ENCODE results near the gene HOXD11. TPM values are rescaled to one million over a fixed set of nuclear protein-coding genes. Genes with fewer than 3 reads are reported as not detected.

The HOXD11 gene
- total RNA-seq, 2 donors from 2014 or later, result 0.37 to 4.2 TPM

GRCh38 chr2:176091329-176092258, 15.5 kb upstream of the HOXD11 start:
- intact Hi-C loops (cut with DNase I, micrococcal nuclease), result loop anchor here in 1 of 2 donors (10.0 kb wide), 1 partner anchor 407 kb away; no protein-coding TSS in a partner anchor
- no peak for ATAC-seq
- no peak for DNase-seq

- DNase-seq, result peak in 1 of 2 donors; percentile 61
- ATAC-seq, result peak; percentile 36
- intact Hi-C loops (cut with DNase I, micrococcal nuclease), result loop anchor here in 1 of 2 donors (10.0 kb wide), 1 partner anchor 408 kb away; no protein-coding TSS in a partner anchor
Observed at GRCh38 chr2:176092270-176093144, 14.6 kb upstream of the HOXD11 start, which contains the start of gene HOXD13. TSS of gene HOXD13 (plus strand) at chr2:176092721. CDS start at chr2:176092891, 170 bp downstream.

GRCh38 chr2:176093145-176093897, 13.8 kb upstream of the HOXD11 start:
- no peak for DNase-seq
- peak; percentile 24 for ATAC-seq
- intact Hi-C loops (cut with DNase I, micrococcal nuclease), result loop anchor here in 1 of 2 donors (10.0 kb wide), 1 partner anchor 409 kb away; no protein-coding TSS in a partner anchor

GRCh38 chr2:176093898-176094249, 13.2 kb upstream of the HOXD11 start:
- no peak for ATAC-seq
- intact Hi-C loops (cut with DNase I, micrococcal nuclease), result loop anchor here in 1 of 2 donors (10.0 kb wide), 1 partner anchor 409 kb away; no protein-coding TSS in a partner anchor

GRCh38 chr2:176094349-176094748, 12.7 kb upstream of the HOXD11 start:
- ATAC-seq, result no peak
- intact Hi-C loops (cut with DNase I, micrococcal nuclease), result loop anchor here in 1 of 2 donors (10.0 kb wide), 1 partner anchor 410 kb away; no protein-coding TSS in a partner anchor
- no peak for DNase-seq

More at GRCh38 chr2:176093898-176094249, 13.2 kb upstream of the HOXD11 start:
- DNase-seq, result no peak

- ATAC-seq, result no peak
- intact Hi-C loops (cut with DNase I, micrococcal nuclease), result loop anchor here (5.0 to 10.0 kb wide), 3 partner anchors 403 to 728 kb away; no protein-coding TSS in a partner anchor
- no peak for DNase-seq
Observed at GRCh38 chr2:176095421-176095820, 11.7 kb upstream of the HOXD11 start.

- intact Hi-C loops (cut with DNase I, micrococcal nuclease), result loop anchor here (5.0 to 10.0 kb wide), 3 partner anchors 404 to 729 kb away; no protein-coding TSS in a partner anchor
- ATAC-seq (peak; percentile 17), DNase-seq (no peak)
Observed at GRCh38 chr2:176096243-176096985, 10.7 kb upstream of the HOXD11 start.

GRCh38 chr2:176096986-176097819, 9.9 kb upstream of the HOXD11 start:
- ATAC-seq (peak; percentile 94), DNase-seq (peak; percentile 59 to 77)
- intact Hi-C loops (cut with DNase I, micrococcal nuclease), result loop anchor here (5.0 to 10.0 kb wide), 3 partner anchors 405 to 730 kb away; no protein-coding TSS in a partner anchor

GRCh38 chr2:176097820-176098365, 9.2 kb upstream of the HOXD11 start:
- no peak for DNase-seq
- intact Hi-C loops (cut with DNase I, micrococcal nuclease), result loop anchor here (5.0 to 10.0 kb wide), 3 partner anchors 406 to 731 kb away; no protein-coding TSS in a partner anchor
- no peak for ATAC-seq

- ATAC-seq (peak; percentile 14), DNase-seq (no peak)
- intact Hi-C loops (cut with DNase I, micrococcal nuclease), result loop anchor here (5.0 to 10.0 kb wide), 3 partner anchors 406 to 731 kb away; no protein-coding TSS in a partner anchor
Observed at GRCh38 chr2:176098366-176099158, 8.5 kb upstream of the HOXD11 start.

GRCh38 chr2:176099159-176099727, 7.8 kb upstream of the HOXD11 start:
- intact Hi-C loops (cut with DNase I, micrococcal nuclease), result loop anchor here (5.0 to 10.0 kb wide), 3 partner anchors 407 to 732 kb away; no protein-coding TSS in a partner anchor
- ATAC-seq, result no peak
- DNase-seq, result no peak

- intact Hi-C loops (cut with DNase I, micrococcal nuclease), result loop anchor here (5.0 to 10.0 kb wide), 3 partner anchors 408 to 733 kb away; no protein-coding TSS in a partner anchor
- ATAC-seq (no peak), DNase-seq (no peak)
Observed at GRCh38 chr2:176099728-176100546, 7.1 kb upstream of the HOXD11 start, which contains the start of gene HOXD12. TSS of gene HOXD12 (plus strand) at chr2:176099795. CDS start at chr2:176099802, 7 bp downstream.

- no peak for DNase-seq
- intact Hi-C loops (cut with DNase I, micrococcal nuclease), result no loop called here
- ATAC-seq, result no peak
Observed at GRCh38 chr2:176100547-176101140, 6.4 kb upstream of the HOXD11 start.
